WTC11 (cell line): ENCODE results near the gene ST6GALNAC3. TPM values are rescaled to one million over a fixed set of nuclear protein-coding genes. Genes with fewer than 3 reads are reported as not detected.

Source experiments
- ATAC-seq: fragments of 200-7000 bp; cut with Tn5 transposase; 2 replicates; pipeline ENCODE4 v1.10.0; 2021; ENCODE audit warnings: mild to moderate bottlenecking, moderate library complexity
- CTCF ChIA-PET: fragments of 300-600 bp; sonication (Branson Sonifier 250); formaldehyde crosslinking; loops from one replicate; lab custom pipeline; 2021; ENCODE audit warnings: antibody characterized with exemption; lab: Charles Lee
- POLR2A ChIA-PET: fragments of 350-600 bp; sonication (Branson Sonifier 250); formaldehyde crosslinking; loops from one replicate; lab custom pipeline; 2021; ENCODE audit warnings: antibody characterized with exemption; lab: Charles Lee
- DNase-seq: peaks from one replicate; pipeline ENCODE4 v3.0.0; 2021; ENCODE audit warnings: low spot score
- H3K27ac Mint-ChIP-seq: 2 replicates; pipeline ENCODE4 v1.8.0; 2021; ENCODE audit warnings: mixed read lengths
- H3K27me3 Mint-ChIP-seq: 2 replicates; pipeline ENCODE4 v1.8.0; 2021; ENCODE audit warnings: low read depth, mild to moderate bottlenecking, moderate library complexity, mixed read lengths
- H3K36me3 Mint-ChIP-seq: 2 replicates; pipeline ENCODE4 v1.8.0; 2021; ENCODE audit warnings: mixed read lengths
- H3K4me1 Mint-ChIP-seq: 2 replicates; pipeline ENCODE4 v1.8.0; 2022; ENCODE audit warnings: mixed read lengths
- H3K4me3 Mint-ChIP-seq: 2 replicates; pipeline ENCODE4 v1.8.0; 2021; ENCODE audit warnings: mild to moderate bottlenecking, moderate library complexity, mixed read lengths
- H3K9me3 Mint-ChIP-seq: 2 replicates; pipeline ENCODE4 v1.8.0; 2021; ENCODE audit warnings: mixed read lengths
- CBFB ChIP-seq: sonication (generic); formaldehyde crosslinking; IDR thresholded peaks from 2 replicates; pipeline ENCODE4 v1.8.1; 2022; ENCODE audit warnings: mild to moderate bottlenecking, low read depth, missing genetic modification reagents
- GRHL2 ChIP-seq: fragments of 250-450 bp; sonication (Bioruptor Pico); IDR thresholded peaks from 2 replicates; pipeline ENCODE4 v1.8.0; 2022; ENCODE audit warnings: mild to moderate bottlenecking, moderate library complexity; ENCODE audit not compliant: insufficient replicate concordance, severe bottlenecking
- HMGXB4 ChIP-seq: sonication (generic); formaldehyde crosslinking; IDR thresholded peaks from 2 replicates; pipeline ENCODE4 v1.8.1; 2023; ENCODE audit warnings: mild to moderate bottlenecking, moderate library complexity, missing genetic modification reagents
- KAT7 ChIP-seq: sonication (generic); formaldehyde crosslinking; IDR thresholded peaks from 2 replicates; pipeline ENCODE4 v1.8.1; 2023; ENCODE audit warnings: missing genetic modification reagents, mild to moderate bottlenecking, borderline replicate concordance
- SMAD3 ChIP-seq: sonication (generic); formaldehyde crosslinking; IDR thresholded peaks from 2 replicates; pipeline ENCODE4 v1.8.0; 2022; ENCODE audit warnings: missing genetic modification reagents, mild to moderate bottlenecking, borderline replicate concordance
- STAT6 ChIP-seq: sonication (generic); formaldehyde crosslinking; conservative IDR thresholded peaks from 2 replicates; pipeline ENCODE4 v1.8.1; 2023; ENCODE audit warnings: mild to moderate bottlenecking, low read depth, missing genetic modification reagents, moderate library complexity
- TP53 ChIP-seq: sonication (generic); formaldehyde crosslinking; IDR thresholded peaks from 2 replicates; pipeline ENCODE4 v1.8.1; 2023; ENCODE audit warnings: mild to moderate bottlenecking, missing genetic modification reagents
- USF1 ChIP-seq: sonication (generic); formaldehyde crosslinking; IDR thresholded peaks from 2 replicates; pipeline ENCODE4 v1.8.0; 2022; ENCODE audit warnings: mild to moderate bottlenecking, missing genetic modification reagents
- ZNF281 ChIP-seq: sonication (generic); formaldehyde crosslinking; IDR thresholded peaks from 2 replicates; pipeline ENCODE4 v1.8.0; 2023; ENCODE audit warnings: mild to moderate bottlenecking, missing genetic modification reagents
- ZNF425 ChIP-seq: fragments of 250-450 bp; sonication (Bioruptor Pico); conservative IDR thresholded peaks from 2 replicates; pipeline ENCODE4 v1.9.0; 2021; ENCODE audit warnings: mild to moderate bottlenecking
- total RNA-seq: library from RNA; stranded (reverse); gene quantifications from 3 replicates; pipeline ENCODE4 v1.2.3, GENCODE V29; 2021
- TF ChIP-seq, protein P1 (sequence below): sonication (generic); formaldehyde crosslinking; IDR thresholded peaks from 2 replicates; pipeline ENCODE4 v1.8.0; 2022; ENCODE audit warnings: missing genetic modification reagents
- TF ChIP-seq, protein P2 (sequence below): sonication (generic); formaldehyde crosslinking; IDR thresholded peaks from 2 replicates; pipeline ENCODE4 v1.8.0; 2023; ENCODE audit warnings: missing genetic modification reagents, mild to moderate bottlenecking, borderline replicate concordance

ST6GALNAC3 gene
- total RNA-seq, 1 experiment from 2014 or later, result 11.9 TPM

GRCh38 chr1:76354236-76354635 is 279.7 kb downstream of the ST6GALNAC3 start (continued):
- no peak for TF ChIP-seq STAT6 (CRISPR knock-in tag)
- TF ChIP-seq, protein P1, sequence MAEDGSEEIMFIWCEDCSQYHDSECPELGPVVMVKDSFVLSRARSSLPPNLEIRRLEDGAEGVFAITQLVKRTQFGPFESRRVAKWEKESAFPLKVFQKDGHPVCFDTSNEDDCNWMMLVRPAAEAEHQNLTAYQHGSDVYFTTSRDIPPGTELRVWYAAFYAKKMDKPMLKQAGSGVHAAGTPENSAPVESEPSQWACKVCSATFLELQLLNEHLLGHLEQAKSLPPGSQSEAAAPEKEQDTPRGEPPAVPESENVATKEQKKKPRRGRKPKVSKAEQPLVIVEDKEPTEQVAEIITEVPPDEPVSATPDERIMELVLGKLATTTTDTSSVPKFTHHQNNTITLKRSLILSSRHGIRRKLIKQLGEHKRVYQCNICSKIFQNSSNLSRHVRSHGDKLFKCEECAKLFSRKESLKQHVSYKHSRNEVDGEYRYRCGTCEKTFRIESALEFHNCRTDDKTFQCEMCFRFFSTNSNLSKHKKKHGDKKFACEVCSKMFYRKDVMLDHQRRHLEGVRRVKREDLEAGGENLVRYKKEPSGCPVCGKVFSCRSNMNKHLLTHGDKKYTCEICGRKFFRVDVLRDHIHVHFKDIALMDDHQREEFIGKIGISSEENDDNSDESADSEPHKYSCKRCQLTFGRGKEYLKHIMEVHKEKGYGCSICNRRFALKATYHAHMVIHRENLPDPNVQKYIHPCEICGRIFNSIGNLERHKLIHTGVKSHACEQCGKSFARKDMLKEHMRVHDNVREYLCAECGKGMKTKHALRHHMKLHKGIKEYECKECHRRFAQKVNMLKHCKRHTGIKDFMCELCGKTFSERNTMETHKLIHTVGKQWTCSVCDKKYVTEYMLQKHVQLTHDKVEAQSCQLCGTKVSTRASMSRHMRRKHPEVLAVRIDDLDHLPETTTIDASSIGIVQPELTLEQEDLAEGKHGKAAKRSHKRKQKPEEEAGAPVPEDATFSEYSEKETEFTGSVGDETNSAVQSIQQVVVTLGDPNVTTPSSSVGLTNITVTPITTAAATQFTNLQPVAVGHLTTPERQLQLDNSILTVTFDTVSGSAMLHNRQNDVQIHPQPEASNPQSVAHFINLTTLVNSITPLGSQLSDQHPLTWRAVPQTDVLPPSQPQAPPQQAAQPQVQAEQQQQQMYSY (CRISPR knock-in tag), result no peak

DNA sequence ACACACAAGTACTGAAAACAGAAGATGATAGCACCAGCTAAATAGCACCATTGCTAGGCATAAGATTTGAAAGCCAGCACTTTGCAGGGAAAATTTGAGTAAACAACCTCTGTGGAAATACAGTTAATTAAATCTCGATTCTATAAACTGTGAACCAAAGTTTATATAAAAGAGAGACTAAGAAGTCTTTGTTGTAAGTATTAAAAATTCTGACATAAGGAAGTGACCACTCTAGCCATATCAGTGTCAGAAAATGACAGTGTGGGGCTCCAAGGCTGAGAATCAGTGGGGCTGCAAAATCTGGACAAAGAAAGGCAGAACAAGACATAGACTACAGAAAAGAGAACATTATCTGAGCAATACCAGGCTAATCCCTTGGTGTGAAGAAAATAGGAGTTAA is 292.2 kb downstream of the ST6GALNAC3 start:
- Mint-ChIP-seq H3K36me3 (no peaks in the 10 kb centered on the region), H3K9me3 (peaks cover 9% of the 10 kb centered on the region), H3K4me3 (no peak overlapping the region), H3K27me3 (no peaks in the 10 kb centered on the region), H3K4me1 (peaks cover 15% of the 10 kb centered on the region), H3K27ac (no peak overlapping the region)
- ChIA-PET POLR2A (no interaction called here), CTCF (no interaction called here)
- no peak for DNase-seq
- no peak for ATAC-seq
- TF ChIP-seq SMAD3 (CRISPR knock-in tag), result no peak
- TF ChIP-seq CBFB, result no peak
- no peak for TF ChIP-seq KAT7 (CRISPR knock-in tag)
- TF ChIP-seq, protein P2, sequence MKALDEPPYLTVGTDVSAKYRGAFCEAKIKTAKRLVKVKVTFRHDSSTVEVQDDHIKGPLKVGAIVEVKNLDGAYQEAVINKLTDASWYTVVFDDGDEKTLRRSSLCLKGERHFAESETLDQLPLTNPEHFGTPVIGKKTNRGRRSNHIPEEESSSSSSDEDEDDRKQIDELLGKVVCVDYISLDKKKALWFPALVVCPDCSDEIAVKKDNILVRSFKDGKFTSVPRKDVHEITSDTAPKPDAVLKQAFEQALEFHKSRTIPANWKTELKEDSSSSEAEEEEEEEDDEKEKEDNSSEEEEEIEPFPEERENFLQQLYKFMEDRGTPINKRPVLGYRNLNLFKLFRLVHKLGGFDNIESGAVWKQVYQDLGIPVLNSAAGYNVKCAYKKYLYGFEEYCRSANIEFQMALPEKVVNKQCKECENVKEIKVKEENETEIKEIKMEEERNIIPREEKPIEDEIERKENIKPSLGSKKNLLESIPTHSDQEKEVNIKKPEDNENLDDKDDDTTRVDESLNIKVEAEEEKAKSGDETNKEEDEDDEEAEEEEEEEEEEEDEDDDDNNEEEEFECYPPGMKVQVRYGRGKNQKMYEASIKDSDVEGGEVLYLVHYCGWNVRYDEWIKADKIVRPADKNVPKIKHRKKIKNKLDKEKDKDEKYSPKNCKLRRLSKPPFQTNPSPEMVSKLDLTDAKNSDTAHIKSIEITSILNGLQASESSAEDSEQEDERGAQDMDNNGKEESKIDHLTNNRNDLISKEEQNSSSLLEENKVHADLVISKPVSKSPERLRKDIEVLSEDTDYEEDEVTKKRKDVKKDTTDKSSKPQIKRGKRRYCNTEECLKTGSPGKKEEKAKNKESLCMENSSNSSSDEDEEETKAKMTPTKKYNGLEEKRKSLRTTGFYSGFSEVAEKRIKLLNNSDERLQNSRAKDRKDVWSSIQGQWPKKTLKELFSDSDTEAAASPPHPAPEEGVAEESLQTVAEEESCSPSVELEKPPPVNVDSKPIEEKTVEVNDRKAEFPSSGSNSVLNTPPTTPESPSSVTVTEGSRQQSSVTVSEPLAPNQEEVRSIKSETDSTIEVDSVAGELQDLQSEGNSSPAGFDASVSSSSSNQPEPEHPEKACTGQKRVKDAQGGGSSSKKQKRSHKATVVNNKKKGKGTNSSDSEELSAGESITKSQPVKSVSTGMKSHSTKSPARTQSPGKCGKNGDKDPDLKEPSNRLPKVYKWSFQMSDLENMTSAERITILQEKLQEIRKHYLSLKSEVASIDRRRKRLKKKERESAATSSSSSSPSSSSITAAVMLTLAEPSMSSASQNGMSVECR (CRISPR knock-in tag), result no peak
- no peak for TF ChIP-seq ZNF425 (CRISPR knock-in tag)
- TF ChIP-seq HMGXB4 (CRISPR knock-in tag), result no peak
- no peak for TF ChIP-seq USF1
- no peak for TF ChIP-seq ZNF281
- TF ChIP-seq TP53 (CRISPR knock-in tag), result no peak
- no peak for TF ChIP-seq GRHL2
